NCI-H2029 treated with DMSO at 0.1 percent for 48 hours (cell line): Measurements from ENCODE around the gene DDX4.

Experiments
- DNase-seq: peaks from one replicate; lab custom pipeline; 2025; lab: John Stamatoyannopoulos, UW

DDX4 gene

DNA sequence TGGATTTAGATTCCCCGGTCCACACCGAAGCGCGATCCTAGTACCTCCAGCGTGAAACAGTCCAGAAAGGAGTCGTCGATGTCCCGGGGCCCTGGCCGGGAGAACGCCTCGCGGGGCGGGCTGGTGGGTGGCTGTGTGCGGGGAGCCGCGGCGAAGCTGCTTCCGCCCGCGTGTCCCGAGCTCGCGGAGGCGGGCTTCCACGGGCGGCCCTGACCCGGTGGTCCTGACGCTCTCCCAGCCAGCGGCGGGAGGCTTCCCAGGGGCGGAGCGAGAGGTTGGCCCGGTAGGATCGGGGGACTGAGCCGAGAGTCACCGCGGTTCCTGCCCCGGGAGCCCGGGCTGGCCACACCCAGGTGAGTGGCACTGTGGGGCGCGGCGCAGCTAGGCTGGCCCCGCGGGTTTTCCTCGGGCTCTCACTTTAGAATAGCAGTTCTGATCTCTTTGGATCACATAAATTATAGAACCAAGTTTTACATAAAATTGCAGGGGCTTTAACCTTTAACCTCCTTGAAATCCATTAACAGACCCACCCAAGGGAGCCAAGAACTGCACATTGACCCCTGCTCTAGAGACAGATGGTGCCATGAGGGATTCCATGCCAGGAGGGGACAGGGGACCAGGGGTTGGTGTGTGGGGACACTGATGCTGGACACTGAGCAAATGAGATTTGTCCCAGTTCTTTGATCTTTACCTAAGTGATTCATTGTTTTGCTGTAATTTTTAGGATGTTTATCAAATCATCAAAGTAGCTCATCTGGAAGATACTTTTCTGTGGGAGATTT is 84.1 kb downstream of the DDX4 start:
- DNase-seq, result no peak

DNA sequence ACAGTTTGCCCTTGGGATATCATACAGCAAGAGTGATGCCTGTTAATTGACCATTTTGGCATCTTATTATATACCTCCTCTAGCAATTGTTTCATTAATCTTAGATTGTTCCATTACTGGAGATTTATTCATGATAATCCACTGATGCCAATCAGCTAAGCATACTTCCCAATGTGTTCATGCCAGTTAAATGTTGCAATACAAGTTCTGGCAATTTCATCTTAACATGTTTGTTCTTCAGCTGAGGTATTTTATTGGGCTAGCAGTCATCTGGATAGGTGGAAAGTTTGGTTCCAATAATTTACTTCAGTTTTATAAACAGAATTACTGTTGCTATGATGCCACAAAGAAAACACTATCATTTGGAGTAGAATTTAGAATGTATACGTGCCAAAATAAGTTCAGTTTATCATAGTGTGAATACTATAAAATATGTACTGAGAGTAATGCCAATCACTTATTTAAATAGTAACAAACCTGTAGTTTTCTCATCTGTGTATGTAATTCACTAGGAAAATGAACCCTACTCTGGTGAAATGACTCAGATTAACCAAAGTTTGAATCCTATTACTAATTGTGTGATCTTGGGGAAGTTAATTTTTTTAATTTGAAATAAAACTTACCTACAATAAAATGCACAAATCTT is 85.4 kb downstream of the DDX4 start:
- DNase-seq, result no peak

DNA sequence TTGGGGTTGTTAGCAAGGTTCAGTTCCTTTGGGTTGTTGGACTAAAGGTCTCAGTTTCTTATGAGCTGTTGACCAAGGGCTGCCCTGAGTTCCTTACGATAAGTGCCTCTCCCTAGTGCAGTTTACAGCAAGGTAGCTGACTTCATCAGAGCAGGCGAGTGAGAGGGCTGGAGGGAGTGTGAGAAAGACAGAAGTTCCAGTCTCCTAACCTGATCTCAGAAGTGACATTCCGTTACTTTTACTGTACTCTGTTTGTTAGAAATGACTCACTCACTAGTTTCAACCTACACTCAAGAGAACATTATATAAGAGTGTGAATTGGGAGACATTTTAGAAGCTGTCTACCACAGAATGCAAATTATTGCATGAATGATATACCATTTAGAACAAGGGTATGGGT is 92.1 kb downstream of the DDX4 start:
- DNase-seq, result no peak

GRCh38 chr5:55832446-55832845 is 94.6 kb downstream of the DDX4 start:
- no peak for DNase-seq

DNA sequence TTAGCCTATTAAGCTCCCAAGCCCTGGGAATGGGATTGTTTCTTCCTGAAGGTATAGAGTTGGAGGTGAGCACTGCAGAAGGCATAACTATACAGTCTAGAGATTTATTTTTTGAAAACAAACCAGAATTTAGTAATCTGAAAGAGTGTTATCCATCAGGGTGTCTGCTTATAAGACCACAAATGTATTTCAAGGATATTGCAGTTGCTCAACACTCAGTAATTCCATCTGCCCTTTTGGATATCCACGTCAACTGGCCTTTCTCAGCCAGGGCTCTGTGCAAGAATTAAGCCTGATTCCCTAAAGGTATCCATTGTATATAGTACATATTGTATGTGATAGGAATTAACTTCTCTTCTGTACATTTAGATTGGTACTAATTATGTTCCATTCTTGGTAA is 98.3 kb downstream of the DDX4 start:
- DNase-seq, result no peak

- no peak for DNase-seq
Measured at GRCh38 chr5:55841976-55842375, 104.1 kb downstream of the DDX4 start.

DNA sequence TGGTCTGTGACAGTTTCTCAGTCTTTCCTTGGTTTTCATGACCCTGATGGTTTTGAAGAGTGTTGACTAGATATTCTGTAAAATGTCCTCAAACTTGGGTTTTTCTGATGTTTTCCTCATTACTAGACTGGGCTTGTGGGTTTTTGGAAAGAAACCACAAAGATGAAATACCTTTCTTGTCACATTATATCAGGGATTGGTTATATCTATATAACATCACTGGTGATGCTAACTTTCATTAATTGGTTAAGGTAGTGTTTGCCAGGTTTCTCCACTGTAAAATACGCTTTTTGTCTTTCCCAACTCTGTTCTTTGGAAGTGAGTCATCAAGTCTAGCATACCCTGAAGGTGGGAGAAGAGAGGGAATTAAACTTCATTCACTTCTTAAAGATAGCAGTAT is 110.0 kb downstream of the DDX4 start:
- DNase-seq, result no peak

GRCh38 chr5:55848783-55849182 is 110.9 kb downstream of the DDX4 start:
- no peak for DNase-seq

- no peak for DNase-seq
Measured at GRCh38 chr5:55850839-55851674, 113.2 kb downstream of the DDX4 start, which contains the start of gene IL31RA. TSS of gene IL31RA (plus strand) at chr5:55851357. CDS start at chr5:55851571, 214 bp downstream.

DNA sequence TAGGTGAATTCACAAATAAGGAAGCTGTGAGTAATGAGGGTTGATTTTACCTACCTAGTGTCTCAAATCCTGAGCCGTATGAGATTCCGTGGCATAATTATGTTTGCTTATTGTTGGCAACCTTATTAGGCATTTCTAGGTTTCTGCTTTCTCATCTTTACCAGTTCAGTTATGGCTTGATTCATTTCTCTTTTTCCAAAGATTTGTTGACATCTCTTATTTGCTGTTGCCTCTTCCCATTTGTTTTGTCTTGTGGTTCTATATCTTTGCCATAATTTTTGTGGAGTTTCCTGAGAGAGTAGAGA is 113.8 kb downstream of the DDX4 start:
- no peak for DNase-seq

GRCh38 chr5:55852503-55852902 is 114.6 kb downstream of the DDX4 start:
- DNase-seq, result no peak

- DNase-seq, result no peak
Measured at GRCh38 chr5:55853041-55853670, 115.3 kb downstream of the DDX4 start.

- DNase-seq, result no peak
Measured at GRCh38 chr5:55853818-55854217, 116.0 kb downstream of the DDX4 start.

DNA sequence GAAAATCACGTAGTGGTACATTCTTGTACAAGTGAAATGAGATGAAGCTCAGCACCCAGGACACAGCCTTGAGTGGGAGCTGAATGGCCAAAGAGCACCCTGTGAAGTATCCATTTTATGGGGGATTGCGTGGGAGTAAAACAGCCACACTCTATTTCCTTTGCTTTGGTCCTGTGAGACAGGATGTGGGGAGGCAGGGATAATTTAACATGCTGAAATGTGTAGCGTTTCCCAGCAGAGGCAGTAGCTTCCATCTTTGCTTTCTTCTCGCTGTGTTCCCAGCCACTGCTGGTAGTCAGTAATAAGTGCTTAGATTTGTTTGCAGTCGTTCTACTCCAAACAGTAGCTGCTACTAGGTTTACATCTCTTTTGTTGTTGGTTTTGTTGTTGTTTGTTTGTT is 117.6 kb downstream of the DDX4 start:
- no peak for DNase-seq

DNA sequence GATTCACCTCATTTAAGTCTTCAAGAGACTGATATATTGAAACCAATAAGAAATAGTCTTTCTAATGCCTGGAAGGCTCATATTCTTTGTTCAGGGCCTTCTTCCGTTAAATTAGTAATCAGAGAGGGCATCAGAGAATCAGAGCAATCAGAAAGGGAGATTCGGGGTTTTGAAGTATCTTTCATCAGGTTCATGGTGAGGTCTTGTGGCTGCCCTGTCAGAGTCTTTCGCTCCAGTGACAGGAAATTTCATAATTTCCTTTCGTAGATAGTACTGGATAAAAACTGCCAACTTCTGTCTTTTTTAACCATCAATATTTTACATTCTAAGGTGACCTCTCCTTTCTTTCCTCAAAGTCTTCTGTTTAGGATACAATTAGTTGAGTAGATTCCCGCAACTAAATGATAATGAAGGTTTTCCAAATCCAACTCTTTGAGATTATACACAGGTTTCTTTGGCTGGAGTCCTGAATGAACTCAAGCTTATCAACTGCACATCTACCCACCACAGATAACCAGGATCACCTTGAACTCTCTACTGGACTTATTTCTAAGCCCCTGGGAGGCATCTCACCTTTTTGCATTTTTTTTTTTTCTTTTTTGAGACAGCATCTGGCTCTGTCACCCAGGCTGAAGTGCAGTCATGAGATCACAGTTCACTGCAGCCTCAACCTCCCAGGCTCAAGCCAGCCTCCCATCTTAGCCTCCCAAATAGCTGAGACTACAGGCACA is 118.8 kb downstream of the DDX4 start:
- no peak for DNase-seq

GRCh38 chr5:55857247-55857640 is 119.4 kb downstream of the DDX4 start:
- DNase-seq, result no peak

- DNase-seq, result no peak
Measured at GRCh38 chr5:55858104-55858503, 120.2 kb downstream of the DDX4 start.

- no peak for DNase-seq
Measured at GRCh38 chr5:55860288-55860687, 122.4 kb downstream of the DDX4 start.

- DNase-seq, result no peak
Measured at GRCh38 chr5:55860709-55861108, 122.8 kb downstream of the DDX4 start.

- no peak for DNase-seq
Measured at GRCh38 chr5:55864606-55865541, 127.0 kb downstream of the DDX4 start.

GRCh38 chr5:55865831-55866230 is 128.0 kb downstream of the DDX4 start:
- DNase-seq, result no peak
